ENCODE data around the gene SLF2. TPM values are rescaled to one million over a fixed set of nuclear protein-coding genes. Genes with fewer than 3 reads are reported as not detected.

Gene SLF2
- total RNA-seq, 2 experiments from 2014 or later: 30.9 to 34.3 TPM

- ATAC-seq (no peak), DNase-seq (no peak)
- Mint-ChIP-seq H3K27me3 (no peaks in the 10 kb centered on the region), H3K36me3 (ENCODE audit: low read depth) (peaks cover 32% of the 10 kb centered on the region), H3K9me3 (ENCODE audit: low read depth) (no peaks in the 10 kb centered on the region), H3K27ac (peak overlapping the region; percentile 3), H3K4me3 (no peak overlapping the region), H3K4me1 (peaks cover 26% of the 10 kb centered on the region)
- intact Hi-C loops (cut with DNase I, micrococcal nuclease): loop anchor here in 1 of 2 experiments (5.0 kb wide), 3 partner anchors 433 to 648 kb away; partner anchors contain the start of gene SCD
- ChIA-PET CTCF (interaction anchor here (1.4 to 4.5 kb wide), 2 partner anchors 8 to 21 kb away, joined by 3 to 42 read pairs; partner anchors contain the start of genes MRPL43 and TWNK), POLR2A (no interaction called here)
Observed at GRCh38 chr10:100995181-100995580, 82.4 kb downstream of the SLF2 start.

DNA sequence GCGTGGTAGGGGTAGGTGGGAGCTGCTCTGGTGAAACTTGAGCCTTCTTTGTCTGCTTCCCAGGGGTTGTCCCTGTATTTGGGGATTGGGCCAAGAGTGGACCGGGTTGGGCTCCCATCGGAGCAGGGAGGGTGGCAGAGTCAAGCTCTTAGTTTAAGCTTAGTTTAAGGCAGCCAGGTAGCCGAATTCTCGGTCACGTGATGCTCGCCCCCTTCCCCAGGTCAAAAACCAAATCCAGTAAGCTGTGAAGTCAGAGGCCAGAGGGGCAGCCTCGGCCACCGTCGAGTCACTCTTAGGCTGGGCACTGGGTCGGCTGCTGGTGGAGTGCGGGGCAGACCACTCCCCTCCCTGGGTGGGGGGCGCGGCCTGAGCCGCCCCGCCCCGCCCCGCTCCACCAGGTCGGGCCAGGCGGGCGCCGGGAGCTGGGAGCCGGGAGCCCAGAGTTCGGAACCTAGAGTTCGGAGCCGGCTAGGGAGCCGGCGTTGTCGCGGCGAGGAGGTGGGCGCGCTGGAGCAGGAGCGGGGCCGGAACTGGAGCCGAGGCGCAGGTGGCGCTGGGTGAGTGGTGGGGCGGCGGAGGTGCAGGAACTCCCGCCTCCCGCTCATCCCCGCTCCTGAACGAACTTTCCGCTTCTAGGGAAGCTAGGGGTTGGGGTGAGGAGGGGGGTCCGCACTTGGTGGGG lies 84.1 kb downstream of the SLF2 start:
- Mint-ChIP-seq H3K9me3 (ENCODE audit: low read depth) (no peaks in the 10 kb centered on the region), H3K27ac (peak overlapping the region; percentile 93), H3K4me3 (peak overlapping the region; percentile 76), H3K36me3 (ENCODE audit: low read depth) (peaks cover 18% of the 10 kb centered on the region), H3K27me3 (no peaks in the 10 kb centered on the region), H3K4me1 (peaks cover 20% of the 10 kb centered on the region)
- DNase-seq: peak; percentile 68
- CTCF ChIA-PET: interaction anchor here (0.6 to 4.5 kb wide), 14 partner anchors 9 to 85 kb away, joined by 3 to 73 read pairs (median 4); partner anchors contain the start of genes MRPL43 and TWNK
- peak; percentile 33 for ATAC-seq
- intact Hi-C loops (cut with DNase I, micrococcal nuclease): loop anchor here (1.0 to 5.0 kb wide), 6 partner anchors 10 to 650 kb away; partner anchors contain the start of genes MRPL43 (in 2 of the 2), TWNK (in 2 of the 2), SCD (in 1 of the 2) and SEMA4G (in 1 of the 2)
- POLR2A ChIA-PET: interaction anchor here (1.2 kb wide), 1 partner anchor 85 kb away, joined by 4 read pairs; no protein-coding TSS in a partner anchor

DNA sequence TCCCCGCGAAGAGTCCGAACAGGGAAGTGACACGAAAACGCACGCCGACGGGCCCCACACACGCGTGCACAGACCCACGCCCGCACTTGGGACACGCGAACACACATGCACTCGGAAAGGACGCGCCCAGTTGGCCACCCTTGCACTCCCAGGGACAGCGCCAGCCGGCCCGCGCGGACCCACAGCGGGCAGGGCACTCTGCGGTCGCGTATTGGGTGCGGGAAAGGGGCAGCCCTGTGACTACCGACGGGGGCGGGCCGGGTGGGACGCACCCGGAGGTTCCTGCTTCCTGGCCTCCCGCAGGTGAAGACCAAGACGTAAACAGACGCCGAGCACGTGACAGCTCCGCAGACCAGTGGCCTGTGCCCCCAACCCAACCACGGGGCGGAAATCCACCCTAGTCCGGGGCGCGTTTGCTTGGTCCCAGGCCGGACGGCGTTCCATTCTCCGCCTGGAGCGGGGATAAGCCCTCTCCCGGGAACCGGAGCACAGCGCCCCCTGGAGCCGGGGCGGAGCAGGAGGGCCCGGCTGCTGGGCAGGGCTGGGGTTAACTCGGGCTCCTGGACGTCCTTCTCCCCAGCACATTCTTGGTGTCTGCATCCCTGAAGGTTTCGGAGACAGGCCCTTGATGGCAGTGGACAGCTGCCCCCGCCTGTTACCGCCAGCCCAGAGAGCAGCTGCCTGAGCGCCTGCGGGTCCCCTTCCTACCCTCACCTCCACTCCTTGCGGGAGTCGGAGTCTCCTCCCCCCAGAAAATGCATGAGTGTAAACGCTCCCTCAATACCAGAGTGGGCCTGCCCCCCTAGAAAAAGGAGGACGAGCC lies 84.8 kb downstream of the SLF2 start:
- peak overlapping the region; percentile 93 for H3K27ac Mint-ChIP-seq
- peaks cover 20% of the 10 kb centered on the region for H3K4me1 Mint-ChIP-seq
- CTCF ChIA-PET: interaction anchor here (0.6 to 4.5 kb wide), 21 partner anchors 8 to 279 kb away, joined by 3 to 73 read pairs (median 4); partner anchors contain the start of genes KAZALD1, MRPL43, PDZD7 and SFXN3
- intact Hi-C loops (cut with DNase I, micrococcal nuclease): loop anchor here (1.0 to 5.0 kb wide), 8 partner anchors 10 to 650 kb away; partner anchors contain the start of genes MRPL43 (in 2 of the 2), TWNK (in 2 of the 2), HIF1AN (in 1 of the 2) and SCD (in 1 of the 2)
- peaks cover 16% of the 10 kb centered on the region for H3K36me3 Mint-ChIP-seq (ENCODE audit: low read depth)
- no peaks in the 10 kb centered on the region for H3K9me3 Mint-ChIP-seq (ENCODE audit: low read depth)
- ATAC-seq (peak; percentile 60), DNase-seq (peak; percentile 87)
- POLR2A ChIA-PET: interaction anchor here (1.2 kb wide), 1 partner anchor 86 kb away, joined by 4 read pairs; no protein-coding TSS in a partner anchor
- H3K27me3 Mint-ChIP-seq: no peaks in the 10 kb centered on the region
- H3K4me3 Mint-ChIP-seq: peak overlapping the region; percentile 76

DNA sequence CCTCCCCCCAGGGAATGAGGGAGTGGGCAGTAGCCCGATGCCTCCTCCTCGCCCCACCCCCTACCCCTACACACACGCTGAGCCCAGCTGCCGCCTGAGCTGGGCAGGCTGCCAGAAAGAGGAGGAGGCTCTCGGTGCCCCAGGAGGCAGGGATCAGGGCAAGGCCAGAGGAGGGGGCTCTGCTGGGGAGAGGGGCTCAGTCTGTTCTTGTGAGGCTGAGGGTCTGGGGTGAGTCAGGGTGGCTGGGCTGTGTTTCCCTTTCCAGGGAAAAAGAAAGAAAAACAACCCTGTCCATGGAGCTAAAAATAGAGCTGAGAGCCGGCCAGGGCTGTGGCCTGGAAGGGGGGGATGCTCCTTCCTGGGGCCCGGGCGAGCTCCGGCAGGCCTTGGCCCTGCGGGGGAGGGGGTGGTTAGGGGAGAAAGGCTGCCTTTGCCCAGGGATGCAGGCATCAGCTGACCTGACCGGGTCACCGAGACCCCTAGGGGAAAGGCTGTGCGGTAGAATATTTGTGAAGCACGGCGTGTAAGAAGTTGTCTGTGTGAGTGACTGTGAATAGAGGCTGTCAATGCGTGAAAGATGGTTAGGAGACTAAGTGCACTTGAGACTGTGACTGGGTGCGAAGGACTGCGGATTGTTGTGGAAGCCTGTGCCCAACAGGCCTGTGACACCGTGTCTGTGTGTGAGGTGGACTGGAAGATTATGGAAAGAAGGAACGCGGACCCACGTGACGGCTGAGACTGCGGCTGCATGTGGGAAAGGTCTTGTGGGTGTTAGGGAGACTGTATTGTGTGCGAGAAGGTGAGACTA lies 85.6 kb downstream of the SLF2 start:
- Mint-ChIP-seq H3K36me3 (ENCODE audit: low read depth) (peaks cover 11% of the 10 kb centered on the region), H3K27me3 (no peaks in the 10 kb centered on the region), H3K4me3 (peak overlapping the region; percentile 76), H3K4me1 (peaks cover 20% of the 10 kb centered on the region), H3K27ac (peak overlapping the region; percentile 81), H3K9me3 (ENCODE audit: low read depth) (no peaks in the 10 kb centered on the region)
- CTCF ChIA-PET: interaction anchor here (0.7 to 4.5 kb wide), 14 partner anchors 9 to 278 kb away, joined by 3 to 73 read pairs (median 4); partner anchors contain the start of genes KAZALD1, MRPL43, PDZD7 and SFXN3
- DNase-seq (peak; percentile 86), ATAC-seq (peak; percentile 45)
- intact Hi-C loops (cut with DNase I, micrococcal nuclease): loop anchor here in 1 of 2 experiments (1.0 to 5.0 kb wide), 5 partner anchors 44 to 651 kb away; partner anchors contain the start of genes HIF1AN and SCD
- POLR2A ChIA-PET: interaction anchor here (1.2 kb wide), 1 partner anchor 86 kb away, joined by 4 read pairs; no protein-coding TSS in a partner anchor

- Mint-ChIP-seq H3K4me1 (peaks cover 20% of the 10 kb centered on the region), H3K27me3 (no peaks in the 10 kb centered on the region), H3K4me3 (peak overlapping the region; percentile 76), H3K36me3 (ENCODE audit: low read depth) (peaks cover 7% of the 10 kb centered on the region), H3K9me3 (ENCODE audit: low read depth) (no peaks in the 10 kb centered on the region), H3K27ac (peak overlapping the region; percentile 81)
- POLR2A ChIA-PET: no interaction called here
- CTCF ChIA-PET: interaction anchor here (0.6 to 4.5 kb wide), 9 partner anchors 8 to 69 kb away, joined by 3 to 73 read pairs (median 6); partner anchors contain the start of genes MRPL43 and TWNK
- intact Hi-C loops (cut with DNase I, micrococcal nuclease): loop anchor here (1.0 to 5.0 kb wide), 8 partner anchors 15 to 652 kb away; partner anchors contain the start of genes HIF1AN (in 1 of the 2), PDZD7 (in 1 of the 2), SCD (in 1 of the 2) and SFXN3 (in 1 of the 2)
- ATAC-seq: peak; percentile 59
- DNase-seq: peak; percentile 87
Observed at GRCh38 chr10:100998991-100999741, 86.4 kb downstream of the SLF2 start.

GRCh38 chr10:100999742-101000126 lies 87.0 kb downstream of the SLF2 start, which contains the start of gene LZTS2:
TSS of gene LZTS2 (plus strand) at chr10:100999808. CDS start at chr10:101002539, 2,731 bp downstream.
- CTCF ChIA-PET: interaction anchor here (0.6 to 4.5 kb wide), 5 partner anchors 9 to 35 kb away, joined by 4 to 73 read pairs (median 6); partner anchors contain the start of genes MRPL43 and TWNK
- H3K4me3 Mint-ChIP-seq: peak within 1 kb of the TSS; percentile 76
- intact Hi-C loops (cut with DNase I, micrococcal nuclease): loop anchor here (1.0 to 5.0 kb wide), 7 partner anchors 15 to 652 kb away; partner anchors contain the start of genes PDZD7 (in 1 of the 2), SCD (in 1 of the 2) and SFXN3 (in 1 of the 2)
- DNase-seq (no peak), ATAC-seq (peak; percentile 1)
- peak within 1 kb of the TSS; percentile 81 for H3K27ac Mint-ChIP-seq
- H3K36me3 Mint-ChIP-seq (ENCODE audit: low read depth): peaks cover 2% of the 10 kb centered on the region
- no peaks in the 10 kb centered on the region for H3K27me3 Mint-ChIP-seq
- H3K9me3 Mint-ChIP-seq (ENCODE audit: low read depth): no peaks in the 10 kb centered on the region
- POLR2A ChIA-PET: no interaction called here
- peaks cover 20% of the 10 kb centered on the region for H3K4me1 Mint-ChIP-seq

DNA sequence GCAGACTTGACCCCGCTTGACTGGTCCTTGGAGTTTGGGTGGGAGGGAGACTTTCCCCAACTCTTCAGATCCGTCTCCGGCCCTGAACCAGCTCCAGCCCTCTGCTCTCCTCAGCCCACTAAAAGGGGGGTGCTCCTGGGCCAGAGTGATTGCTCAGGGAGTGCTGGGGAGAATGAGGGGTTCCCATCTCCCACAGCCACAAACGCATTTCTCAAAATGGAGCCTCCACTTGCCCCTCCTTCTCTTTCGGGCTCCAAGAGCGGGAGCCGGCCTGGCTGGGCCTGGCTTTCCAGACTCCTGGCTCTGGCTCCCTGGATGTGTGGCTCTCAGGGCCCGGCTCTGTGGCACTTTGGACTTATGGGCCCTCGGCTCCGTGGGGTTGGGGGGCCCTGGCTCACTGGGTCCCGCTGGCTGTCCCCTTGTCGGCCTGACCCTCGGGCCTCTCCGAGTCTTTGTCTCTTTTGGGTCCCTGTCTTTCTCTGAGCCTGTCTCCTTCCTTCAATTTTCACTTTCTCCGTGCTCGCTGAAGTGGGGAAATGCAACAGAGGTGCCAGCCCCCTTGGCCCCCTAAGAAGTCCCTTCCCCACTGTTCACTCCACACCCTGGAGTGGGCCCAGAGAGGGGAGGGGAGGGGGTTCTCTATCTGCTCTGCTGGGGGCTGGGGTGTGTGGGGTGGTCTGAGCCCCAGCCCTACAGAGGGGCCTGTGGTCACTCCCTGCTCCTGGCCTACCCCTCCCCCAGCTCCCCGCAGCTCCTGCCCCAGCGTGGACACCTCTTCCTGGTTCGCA lies 87.6 kb downstream of the SLF2 start:
- CTCF ChIA-PET: interaction anchor here (1.1 to 4.1 kb wide), 2 partner anchors 11 to 17 kb away, joined by 6 to 73 read pairs; no protein-coding TSS in a partner anchor
- Mint-ChIP-seq H3K36me3 (ENCODE audit: low read depth) (no peaks in the 10 kb centered on the region), H3K27me3 (no peaks in the 10 kb centered on the region), H3K27ac (no peak overlapping the region), H3K9me3 (ENCODE audit: low read depth) (no peaks in the 10 kb centered on the region), H3K4me3 (peak overlapping the region; percentile 50), H3K4me1 (peaks cover 20% of the 10 kb centered on the region)
- POLR2A ChIA-PET: no interaction called here
- ATAC-seq (no peak), DNase-seq (no peak)
- intact Hi-C loops (cut with DNase I, micrococcal nuclease): no loop called here

DNA sequence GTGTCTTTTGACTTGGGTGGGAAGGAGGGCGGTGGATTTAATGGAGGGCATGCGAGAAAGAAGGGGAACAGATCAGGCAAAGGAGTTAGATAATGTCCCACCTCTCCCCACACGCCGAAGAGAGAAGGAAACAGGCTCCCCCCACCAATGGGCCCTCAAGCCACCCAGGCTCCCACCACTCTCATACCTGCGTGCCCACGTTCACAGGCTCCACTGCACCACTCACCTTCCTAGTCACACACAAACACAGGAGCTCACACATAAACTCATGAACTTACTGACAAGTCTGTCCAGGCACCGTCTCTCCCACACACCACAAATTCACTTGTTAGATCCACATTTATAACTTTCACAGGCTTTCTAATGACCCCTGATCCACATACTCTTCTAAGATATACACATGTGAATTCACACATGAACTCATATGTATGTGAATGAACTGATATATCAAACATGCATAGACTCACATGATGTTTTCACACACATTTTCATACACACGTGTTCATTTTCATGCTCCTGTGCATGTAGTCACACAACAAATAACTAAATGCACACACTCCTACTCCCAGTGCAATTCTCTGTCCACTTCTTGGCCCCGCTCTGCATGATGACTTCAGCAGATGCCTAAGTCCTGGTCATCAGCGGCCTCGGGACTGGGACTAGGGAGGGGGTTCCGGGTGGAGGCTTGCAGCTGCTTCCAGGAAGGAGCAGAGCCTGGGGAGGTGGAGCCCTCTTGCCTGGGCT lies 88.3 kb downstream of the SLF2 start:
- peaks cover 20% of the 10 kb centered on the region for H3K4me1 Mint-ChIP-seq
- H3K27me3 Mint-ChIP-seq: no peaks in the 10 kb centered on the region
- intact Hi-C loops (cut with DNase I, micrococcal nuclease): no loop called here
- CTCF ChIA-PET: interaction anchor here (0.7 kb wide), 1 partner anchor 18 kb away, joined by 3 read pairs; no protein-coding TSS in a partner anchor
- H3K27ac Mint-ChIP-seq: peak overlapping the region; percentile 27
- H3K9me3 Mint-ChIP-seq (ENCODE audit: low read depth): no peaks in the 10 kb centered on the region
- H3K4me3 Mint-ChIP-seq: peak overlapping the region; percentile 50
- POLR2A ChIA-PET: no interaction called here
- DNase-seq: no peak
- no peak for ATAC-seq
- no peaks in the 10 kb centered on the region for H3K36me3 Mint-ChIP-seq (ENCODE audit: low read depth)
